ENCODE measurements around the gene SEMA3D. TPM values are rescaled to one million over a fixed set of nuclear protein-coding genes. Genes with fewer than 3 reads are reported as not detected.

SEMA3D gene
- total and polyA plus RNA-seq, 2 of the 13 experiments (the other 11 are each of a cell fraction or from before 2014, with no cell fraction given): 0.07 TPM; not detected in 1

DNA sequence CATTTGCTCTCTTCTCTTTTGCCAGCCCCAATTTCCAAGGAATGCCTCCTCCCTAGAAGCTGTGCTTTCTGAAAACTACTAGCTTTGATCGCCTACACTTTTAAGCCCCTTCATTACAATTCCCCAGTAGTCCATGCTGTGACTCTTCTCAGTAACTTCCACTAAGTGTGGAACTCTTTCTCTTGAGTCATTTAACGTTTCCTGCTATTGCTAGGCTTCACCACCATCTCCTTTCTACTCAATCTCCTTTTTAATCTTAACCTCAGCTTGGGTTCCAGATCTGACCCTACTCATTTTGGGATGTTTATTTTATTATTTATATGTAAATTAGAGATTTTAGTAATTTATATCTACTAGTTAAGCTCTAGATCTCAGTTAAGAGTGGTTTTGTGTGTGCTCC lies 14.4 kb upstream of the SEMA3D start:
- no peak overlapping the region for H3K27ac ChIP-seq (ENCODE audit: extremely low read length, insufficient read depth, low read length)
- no peak overlapping the region for H3K9ac ChIP-seq (ENCODE audit: insufficient read depth, low read depth, low read length)
- H3K4me3 ChIP-seq (replicated peaks in 1 of 3; ENCODE audit: insufficient read depth in 1 of 3, low read depth in 2 of 3, low read length in 3 of 3): no peak overlapping the region
- intact Hi-C loops (cut with micrococcal nuclease; ENCODE audit: unreplicated experiment) (no loop called here), in situ Hi-C loops (cut with HindIII; ENCODE audit: extremely low pct_ligation_motif_present, low pct_unique_long_range_greater_than_20kb) (no loop called here)
- no peaks in the 10 kb centered on the region for H3K27me3 ChIP-seq (ENCODE audit: control insufficient read depth in 1 of 2, insufficient read depth in 2 of 2, low read length in 2 of 2)
- FAIRE-seq: no peak
- H2AFZ ChIP-seq (ENCODE audit: low read length): no peak overlapping the region
- no peaks in the 10 kb centered on the region for H3K9me3 ChIP-seq (ENCODE audit: low read length)
- no peak for DNase-seq (ENCODE audit: low spot score)
- no peaks in the 10 kb centered on the region for H3K4me1 ChIP-seq (ENCODE audit: insufficient read depth, low read length)
- H3K36me3 ChIP-seq (replicated peaks in 1 of 2; ENCODE audit: control insufficient read depth in 1 of 2, insufficient read depth in 2 of 2, low read length in 2 of 2): no peaks in the 10 kb centered on the region
- TF ChIP-seq, protein P1, sequence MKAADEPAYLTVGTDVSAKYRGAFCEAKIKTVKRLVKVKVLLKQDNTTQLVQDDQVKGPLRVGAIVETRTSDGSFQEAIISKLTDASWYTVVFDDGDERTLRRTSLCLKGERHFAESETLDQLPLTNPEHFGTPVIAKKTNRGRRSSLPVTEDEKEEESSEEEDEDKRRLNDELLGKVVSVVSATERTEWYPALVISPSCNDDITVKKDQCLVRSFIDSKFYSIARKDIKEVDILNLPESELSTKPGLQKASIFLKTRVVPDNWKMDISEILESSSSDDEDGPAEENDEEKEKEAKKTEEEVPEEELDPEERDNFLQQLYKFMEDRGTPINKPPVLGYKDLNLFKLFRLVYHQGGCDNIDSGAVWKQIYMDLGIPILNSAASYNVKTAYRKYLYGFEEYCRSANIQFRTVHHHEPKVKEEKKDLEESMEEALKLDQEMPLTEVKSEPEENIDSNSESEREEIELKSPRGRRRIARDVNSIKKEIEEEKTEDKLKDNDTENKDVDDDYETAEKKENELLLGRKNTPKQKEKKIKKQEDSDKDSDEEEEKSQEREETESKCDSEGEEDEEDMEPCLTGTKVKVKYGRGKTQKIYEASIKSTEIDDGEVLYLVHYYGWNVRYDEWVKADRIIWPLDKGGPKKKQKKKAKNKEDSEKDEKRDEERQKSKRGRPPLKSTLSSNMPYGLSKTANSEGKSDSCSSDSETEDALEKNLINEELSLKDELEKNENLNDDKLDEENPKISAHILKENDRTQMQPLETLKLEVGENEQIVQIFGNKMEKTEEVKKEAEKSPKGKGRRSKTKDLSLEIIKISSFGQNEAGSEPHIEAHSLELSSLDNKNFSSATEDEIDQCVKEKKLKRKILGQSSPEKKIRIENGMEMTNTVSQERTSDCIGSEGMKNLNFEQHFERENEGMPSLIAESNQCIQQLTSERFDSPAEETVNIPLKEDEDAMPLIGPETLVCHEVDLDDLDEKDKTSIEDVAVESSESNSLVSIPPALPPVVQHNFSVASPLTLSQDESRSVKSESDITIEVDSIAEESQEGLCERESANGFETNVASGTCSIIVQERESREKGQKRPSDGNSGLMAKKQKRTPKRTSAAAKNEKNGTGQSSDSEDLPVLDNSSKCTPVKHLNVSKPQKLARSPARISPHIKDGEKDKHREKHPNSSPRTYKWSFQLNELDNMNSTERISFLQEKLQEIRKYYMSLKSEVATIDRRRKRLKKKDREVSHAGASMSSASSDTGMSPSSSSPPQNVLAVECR (CRISPR knock-in tag; IDR thresholded peaks at IDR 0.05; ENCODE audit: borderline replicate concordance): no peak
- TF ChIP-seq HOXA9 (CRISPR knock-in tag; IDR thresholded peaks at IDR 0.05; ENCODE audit: borderline replicate concordance) (no peak), STAG1 (CRISPR knock-in tag; IDR thresholded peaks at IDR 0.05) (no peak), HNRNPL (IDR thresholded peaks at IDR 0.05; ENCODE audit: low read depth, low read length) (no peak), ZNF556 (CRISPR knock-in tag; IDR thresholded peaks at IDR 0.05; ENCODE audit: borderline replicate concordance) (no peak), ZSCAN29 (CRISPR knock-in tag; conservative IDR thresholded peaks at IDR 0.05) (no peak), ZNF781 (CRISPR knock-in tag; IDR thresholded peaks at IDR 0.05; ENCODE audit: borderline replicate concordance, not compliant biosample characterization) (no peak), KDM4B (CRISPR knock-in tag; IDR thresholded peaks at IDR 0.05) (no peak), SATB2 (CRISPR knock-in tag; IDR thresholded peaks at IDR 0.05) (no peak), NR2F6 (IDR thresholded peaks at IDR 0.05) (no peak), NR2F6 (CRISPR knock-in tag; IDR thresholded peaks at IDR 0.05) (no peak), ZBTB7A (CRISPR knock-in tag; IDR thresholded peaks at IDR 0.05) (no peak), SP1 (IDR thresholded peaks at IDR 0.05) (no peak), SP1 (CRISPR knock-in tag; IDR thresholded peaks at IDR 0.05) (no peak), ZNF549 (CRISPR knock-in tag; IDR thresholded peaks at IDR 0.05) (no peak), ZNF138 (CRISPR knock-in tag; IDR thresholded peaks at IDR 0.05; ENCODE audit: low read depth) (no peak), ZSCAN25 (CRISPR knock-in tag; IDR thresholded peaks at IDR 0.05) (no peak), ZIK1 (CRISPR knock-in tag; IDR thresholded peaks at IDR 0.05; ENCODE audit: borderline replicate concordance, low read depth) (no peak)
- TF ChIP-seq, protein P2, sequence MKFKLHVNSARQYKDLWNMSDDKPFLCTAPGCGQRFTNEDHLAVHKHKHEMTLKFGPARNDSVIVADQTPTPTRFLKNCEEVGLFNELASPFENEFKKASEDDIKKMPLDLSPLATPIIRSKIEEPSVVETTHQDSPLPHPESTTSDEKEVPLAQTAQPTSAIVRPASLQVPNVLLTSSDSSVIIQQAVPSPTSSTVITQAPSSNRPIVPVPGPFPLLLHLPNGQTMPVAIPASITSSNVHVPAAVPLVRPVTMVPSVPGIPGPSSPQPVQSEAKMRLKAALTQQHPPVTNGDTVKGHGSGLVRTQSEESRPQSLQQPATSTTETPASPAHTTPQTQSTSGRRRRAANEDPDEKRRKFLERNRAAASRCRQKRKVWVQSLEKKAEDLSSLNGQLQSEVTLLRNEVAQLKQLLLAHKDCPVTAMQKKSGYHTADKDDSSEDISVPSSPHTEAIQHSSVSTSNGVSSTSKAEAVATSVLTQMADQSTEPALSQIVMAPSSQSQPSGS (CRISPR knock-in tag; IDR thresholded peaks at IDR 0.05): no peak
- TF ChIP-seq, protein P3, sequence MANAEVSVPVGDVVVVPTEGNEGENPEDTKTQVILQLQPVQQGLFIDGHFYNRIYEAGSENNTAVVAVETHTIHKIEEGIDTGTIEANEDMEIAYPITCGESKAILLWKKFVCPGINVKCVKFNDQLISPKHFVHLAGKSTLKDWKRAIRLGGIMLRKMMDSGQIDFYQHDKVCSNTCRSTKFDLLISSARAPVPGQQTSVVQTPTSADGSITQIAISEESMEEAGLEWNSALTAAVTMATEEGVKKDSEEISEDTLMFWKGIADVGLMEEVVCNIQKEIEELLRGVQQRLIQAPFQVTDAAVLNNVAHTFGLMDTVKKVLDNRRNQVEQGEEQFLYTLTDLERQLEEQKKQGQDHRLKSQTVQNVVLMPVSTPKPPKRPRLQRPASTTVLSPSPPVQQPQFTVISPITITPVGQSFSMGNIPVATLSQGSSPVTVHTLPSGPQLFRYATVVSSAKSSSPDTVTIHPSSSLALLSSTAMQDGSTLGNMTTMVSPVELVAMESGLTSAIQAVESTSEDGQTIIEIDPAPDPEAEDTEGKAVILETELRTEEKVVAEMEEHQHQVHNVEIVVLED (CRISPR knock-in tag; IDR thresholded peaks at IDR 0.05; ENCODE audit: borderline replicate concordance): no peak
- ChIA-PET POLR2A (no interaction called here), CTCF (ENCODE audit: low intra/inter-chr PET ratio, low total read pairs) (no interaction called here)
- BruUV-seq (replicated peaks): no TSS peak
- no peak for ATAC-seq
- H3K4me2 ChIP-seq (ENCODE audit: low read depth, low read length): no peak overlapping the region
- H3K79me2 ChIP-seq (ENCODE audit: insufficient read depth, low read length): no peaks in the 10 kb centered on the region
- 13% methylated on average over 2 of the region's 2 CpGs for WGBS (ENCODE audit: low lambda C conversion rate)
- no peaks in the 10 kb centered on the region for H4K20me1 ChIP-seq (ENCODE audit: insufficient read depth, low read length)
